ENCODE results near the gene SLC25A48. TPM values are rescaled to one million over a fixed set of nuclear protein-coding genes. Genes with fewer than 3 reads are reported as not detected.
A peak's percentile ranks its signal among the peaks of the same experiment; 100 is the strongest.

SLC25A48 gene
- polyA plus RNA-seq, 4 donors = 0.25 to 3.5 (median 2.8) TPM

GRCh38 chr5:135879591-135879990, 45.1 kb downstream of the SLC25A48 start:
- no peak for DNase-seq (ENCODE audit: low read depth in 4 of 4, low spot score in 3 of 4)

GRCh38 chr5:135880278-135880677, 45.8 kb downstream of the SLC25A48 start:
- no peak for DNase-seq (ENCODE audit: low read depth in 4 of 4, low spot score in 3 of 4)

- no peak for DNase-seq (ENCODE audit: low read depth in 4 of 4, low spot score in 3 of 4)
These were observed 46.3 kb downstream of the SLC25A48 start for GRCh38 chr5:135880801-135881200.

- no peak for DNase-seq (ENCODE audit: low read depth in 4 of 4, low spot score in 3 of 4)
These were observed 46.8 kb downstream of the SLC25A48 start for GRCh38 chr5:135881244-135881643.

GRCh38 chr5:135881819-135882218, 47.4 kb downstream of the SLC25A48 start:
- DNase-seq (ENCODE audit: low read depth in 4 of 4, low spot score in 3 of 4) = no peak

GRCh38 chr5:135883026-135883425, 48.6 kb downstream of the SLC25A48 start:
- no peak for DNase-seq (ENCODE audit: low read depth in 4 of 4, low spot score in 3 of 4)

GRCh38 chr5:135883441-135883840, 49.0 kb downstream of the SLC25A48 start:
- no peak for DNase-seq (ENCODE audit: low read depth in 4 of 4, low spot score in 3 of 4)

GRCh38 chr5:135885031-135885430, 50.6 kb downstream of the SLC25A48 start:
- no peak for DNase-seq (ENCODE audit: low read depth in 4 of 4, low spot score in 3 of 4)

- no peak for DNase-seq (ENCODE audit: low read depth in 4 of 4, low spot score in 3 of 4)
These were observed 51.7 kb downstream of the SLC25A48 start for GRCh38 chr5:135886136-135886535.

- DNase-seq (ENCODE audit: low read depth in 4 of 4, low spot score in 3 of 4) = peak; percentile 39 to 56 (median 54)
These were observed 53.0 kb downstream of the SLC25A48 start for GRCh38 chr5:135887447-135887864.

GRCh38 chr5:135887881-135888614, 53.6 kb downstream of the SLC25A48 start:
- no peak for DNase-seq (ENCODE audit: low read depth in 4 of 4, low spot score in 3 of 4)

- no peak for DNase-seq (ENCODE audit: low read depth in 4 of 4, low spot score in 3 of 4)
These were observed 55.8 kb downstream of the SLC25A48 start for GRCh38 chr5:135890296-135890695.

- DNase-seq (ENCODE audit: low read depth in 4 of 4, low spot score in 3 of 4) = no peak
These were observed 56.4 kb downstream of the SLC25A48 start for GRCh38 chr5:135890867-135891266.

- no peak for DNase-seq (ENCODE audit: low read depth in 4 of 4, low spot score in 3 of 4)
These were observed 56.8 kb downstream of the SLC25A48 start for GRCh38 chr5:135891268-135891667.

- DNase-seq (ENCODE audit: low read depth in 4 of 4, low spot score in 3 of 4) = no peak
These were observed 57.3 kb downstream of the SLC25A48 start for GRCh38 chr5:135891791-135892190.

- no peak for DNase-seq (ENCODE audit: low read depth in 4 of 4, low spot score in 3 of 4)
These were observed 59.8 kb downstream of the SLC25A48 start for GRCh38 chr5:135894276-135894675.

GRCh38 chr5:135894789-135895188, 60.3 kb downstream of the SLC25A48 start:
- DNase-seq (ENCODE audit: low read depth in 4 of 4, low spot score in 3 of 4) = no peak

- DNase-seq (ENCODE audit: low read depth in 4 of 4, low spot score in 3 of 4) = no peak
These were observed 61.1 kb downstream of the SLC25A48 start, which contains the start of gene IL9 for GRCh38 chr5:135895474-135896006. IL9 (minus strand) TSS chr5:135895841; CDS start chr5:135895816, 25 bp downstream.

- DNase-seq (ENCODE audit: low read depth in 4 of 4, low spot score in 3 of 4) = no peak
These were observed 64.2 kb downstream of the SLC25A48 start for GRCh38 chr5:135898651-135899050.

- DNase-seq (ENCODE audit: low read depth in 4 of 4, low spot score in 3 of 4) = no peak
These were observed 65.8 kb downstream of the SLC25A48 start for GRCh38 chr5:135900276-135900675.

- DNase-seq (ENCODE audit: low read depth in 4 of 4, low spot score in 3 of 4) = no peak
These were observed 67.2 kb downstream of the SLC25A48 start for GRCh38 chr5:135901633-135902032.

- DNase-seq (ENCODE audit: low read depth in 4 of 4, low spot score in 3 of 4) = no peak
These were observed 70.7 kb downstream of the SLC25A48 start for GRCh38 chr5:135905144-135905543.

Data from left renal pelvis (tissue), 4 donors.